Measurements from ENCODE around the gene TANC1. TPM values are rescaled to one million over a fixed set of nuclear protein-coding genes. Genes with fewer than 3 reads are reported as not detected.

The TANC1 gene
- total RNA-seq, 1 experiment from 2014 or later = 21.1 TPM

- DNase-seq = no peak
- no peaks in the 10 kb centered on the region for H3K27me3 ChIP-seq (replicated peaks; ENCODE audit: control insufficient read depth, insufficient read depth, low read length)
- H3K36me3 ChIP-seq (ENCODE audit: control insufficient read depth, insufficient read depth, low read length) = no peaks in the 10 kb centered on the region
- no peak overlapping the region for H3K4me3 ChIP-seq (ENCODE audit: low read depth, low read length)
- intact Hi-C loops (cut with micrococcal nuclease; ENCODE audit: unreplicated experiment) = no loop called here
- BruUV-seq (replicated peaks) = no TSS peak
- Mint-ChIP-seq H3K9me3 (ENCODE audit: unreplicated experiment) (peaks cover 21% of the 10 kb centered on the region), H3K36me3 (ENCODE audit: insufficient read depth, unreplicated experiment) (peaks cover 40% of the 10 kb centered on the region), H3K27ac (ENCODE audit: unreplicated experiment) (peak overlapping the region; percentile 55), H3K27me3 (ENCODE audit: insufficient read depth, unreplicated experiment) (no peaks in the 10 kb centered on the region), H3K4me1 (ENCODE audit: low read depth, unreplicated experiment) (peaks cover 41% of the 10 kb centered on the region), H3K4me3 (ENCODE audit: unreplicated experiment) (no peak overlapping the region)
- ChIA-PET POLR2A (no interaction called here), CTCF (no interaction called here)
- H3K4me1 ChIP-seq = peaks cover 29% of the 10 kb centered on the region
- no peak for TF ChIP-seq CTCF (IDR thresholded peaks at IDR 0.05; ENCODE audit: insufficient read depth in 1 of 2, low read depth in 1 of 2, low read length in 1 of 2, severe bottlenecking in 1 of 2, unreplicated experiment in 1 of 2)
- no peaks in the 10 kb centered on the region; the same call in 1 of the 2 replicates for H3K9me3 ChIP-seq
These were observed 128.5 kb downstream of the TANC1 start for GRCh38 chr2:159096901-159097300.

GRCh38 chr2:159098361-159098760, 129.9 kb downstream of the TANC1 start:
- Histone ChIP-seq H3K4me3 (ENCODE audit: low read depth, low read length) (no peak overlapping the region), H3K9me3 (no peaks in the 10 kb centered on the region; the same call in 1 of the 2 replicates), H3K27me3 (replicated peaks; ENCODE audit: control insufficient read depth, insufficient read depth, low read length) (no peaks in the 10 kb centered on the region), H3K36me3 (ENCODE audit: control insufficient read depth, insufficient read depth, low read length) (no peaks in the 10 kb centered on the region), H3K4me1 (peaks cover 22% of the 10 kb centered on the region)
- BruUV-seq (replicated peaks) = no TSS peak
- no peak for DNase-seq
- Mint-ChIP-seq H3K9me3 (ENCODE audit: unreplicated experiment) (peaks cover 21% of the 10 kb centered on the region), H3K4me1 (ENCODE audit: low read depth, unreplicated experiment) (peaks cover 28% of the 10 kb centered on the region), H3K4me3 (ENCODE audit: unreplicated experiment) (no peak overlapping the region), H3K27me3 (ENCODE audit: insufficient read depth, unreplicated experiment) (no peaks in the 10 kb centered on the region), H3K27ac (ENCODE audit: unreplicated experiment) (peak overlapping the region; percentile 70), H3K36me3 (ENCODE audit: insufficient read depth, unreplicated experiment) (peaks cover 44% of the 10 kb centered on the region)
- ChIA-PET CTCF (interaction anchor here (0.6 kb wide), 1 partner anchor 256 kb away, joined by 4 read pairs; no protein-coding TSS in a partner anchor), POLR2A (no interaction called here)
- no peak for TF ChIP-seq CTCF (IDR thresholded peaks at IDR 0.05; ENCODE audit: insufficient read depth in 1 of 2, low read depth in 1 of 2, low read length in 1 of 2, severe bottlenecking in 1 of 2, unreplicated experiment in 1 of 2)
- intact Hi-C loops (cut with micrococcal nuclease; ENCODE audit: unreplicated experiment) = no loop called here

GRCh38 chr2:159098921-159099411, 130.5 kb downstream of the TANC1 start:
- Histone ChIP-seq H3K4me1 (peaks cover 22% of the 10 kb centered on the region), H3K9me3 (no peaks in the 10 kb centered on the region; the same call in 1 of the 2 replicates), H3K36me3 (ENCODE audit: control insufficient read depth, insufficient read depth, low read length) (no peaks in the 10 kb centered on the region), H3K27me3 (replicated peaks; ENCODE audit: control insufficient read depth, insufficient read depth, low read length) (no peaks in the 10 kb centered on the region), H3K4me3 (ENCODE audit: low read depth, low read length) (no peak overlapping the region)
- H3K4me3 Mint-ChIP-seq (ENCODE audit: unreplicated experiment) = peak overlapping the region; percentile 8
- H3K27me3 Mint-ChIP-seq (ENCODE audit: insufficient read depth, unreplicated experiment) = no peaks in the 10 kb centered on the region
- no TSS peak for BruUV-seq (replicated peaks)
- ChIA-PET CTCF (no interaction called here), POLR2A (no interaction called here)
- H3K27ac Mint-ChIP-seq (ENCODE audit: unreplicated experiment) = peak overlapping the region; percentile 70
- H3K4me1 Mint-ChIP-seq (ENCODE audit: low read depth, unreplicated experiment) = peaks cover 25% of the 10 kb centered on the region
- peaks cover 43% of the 10 kb centered on the region for H3K36me3 Mint-ChIP-seq (ENCODE audit: insufficient read depth, unreplicated experiment)
- intact Hi-C loops (cut with micrococcal nuclease; ENCODE audit: unreplicated experiment) = no loop called here
- peaks cover 21% of the 10 kb centered on the region for H3K9me3 Mint-ChIP-seq (ENCODE audit: unreplicated experiment)
- TF ChIP-seq CTCF (IDR thresholded peaks at IDR 0.05; ENCODE audit: insufficient read depth in 1 of 2, low read depth in 1 of 2, low read length in 1 of 2, severe bottlenecking in 1 of 2, unreplicated experiment in 1 of 2) = no peak
- DNase-seq = no peak

Data from Caco-2 (cell line).